Type B pancreatic cell (in vitro differentiated cells): ENCODE data around the gene DDX39B. TPM values are rescaled to one million over a fixed set of nuclear protein-coding genes. Genes with fewer than 3 reads are reported as not detected.

Experiments used
- DNase-seq: peaks from one replicate; pipeline ENCODE4 v3.0.0; 2021; ENCODE audit warnings: mixed read lengths; ENCODE audit not compliant: unreplicated experiment; ENCODE audit errors: extremely low spot score
- H3K27ac Mint-ChIP-seq: 2 replicates; pipeline ENCODE4 v1.8.0; 2021; ENCODE audit warnings: mild to moderate bottlenecking, mixed read lengths
- H3K27me3 Mint-ChIP-seq: 2 replicates; pipeline ENCODE4 v1.8.0; 2021; ENCODE audit warnings: mixed read lengths
- H3K36me3 Mint-ChIP-seq: 2 replicates; pipeline ENCODE4 v1.8.0; 2021; ENCODE audit warnings: mixed read lengths
- H3K4me1 Mint-ChIP-seq: one replicate; pipeline ENCODE4 v1.8.0; 2021; ENCODE audit warnings: mixed read lengths; ENCODE audit not compliant: unreplicated experiment
- H3K4me3 Mint-ChIP-seq: 2 replicates; pipeline ENCODE4 v1.8.0; 2021; ENCODE audit warnings: mild to moderate bottlenecking, mixed read lengths
- H3K9me3 Mint-ChIP-seq: 2 replicates; pipeline ENCODE4 v1.8.0; 2021; ENCODE audit warnings: mixed read lengths
- total RNA-seq: library from RNA; stranded (reverse); gene quantifications from 2 replicates; pipeline ENCODE4 v1.2.1, GENCODE V29; 2021; ENCODE audit warnings: low replicate concordance
- TF ChIP-seq, protein P1 (sequence below): fragments of 200-600 bp; sonication (generic); conservative IDR thresholded peaks from 2 replicates; pipeline ENCODE4 v1.5.0; 2021; ENCODE audit warnings: antibody characterized with exemption, mild to moderate bottlenecking

Gene DDX39B
- total RNA-seq, 1 donor from 2014 or later, result 636 TPM

- H3K27ac Mint-ChIP-seq, result no peak overlapping the region
- H3K36me3 Mint-ChIP-seq, result no peaks in the 10 kb centered on the region
- TF ChIP-seq, protein P1, sequence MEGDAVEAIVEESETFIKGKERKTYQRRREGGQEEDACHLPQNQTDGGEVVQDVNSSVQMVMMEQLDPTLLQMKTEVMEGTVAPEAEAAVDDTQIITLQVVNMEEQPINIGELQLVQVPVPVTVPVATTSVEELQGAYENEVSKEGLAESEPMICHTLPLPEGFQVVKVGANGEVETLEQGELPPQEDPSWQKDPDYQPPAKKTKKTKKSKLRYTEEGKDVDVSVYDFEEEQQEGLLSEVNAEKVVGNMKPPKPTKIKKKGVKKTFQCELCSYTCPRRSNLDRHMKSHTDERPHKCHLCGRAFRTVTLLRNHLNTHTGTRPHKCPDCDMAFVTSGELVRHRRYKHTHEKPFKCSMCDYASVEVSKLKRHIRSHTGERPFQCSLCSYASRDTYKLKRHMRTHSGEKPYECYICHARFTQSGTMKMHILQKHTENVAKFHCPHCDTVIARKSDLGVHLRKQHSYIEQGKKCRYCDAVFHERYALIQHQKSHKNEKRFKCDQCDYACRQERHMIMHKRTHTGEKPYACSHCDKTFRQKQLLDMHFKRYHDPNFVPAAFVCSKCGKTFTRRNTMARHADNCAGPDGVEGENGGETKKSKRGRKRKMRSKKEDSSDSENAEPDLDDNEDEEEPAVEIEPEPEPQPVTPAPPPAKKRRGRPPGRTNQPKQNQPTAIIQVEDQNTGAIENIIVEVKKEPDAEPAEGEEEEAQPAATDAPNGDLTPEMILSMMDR, result no peak
- no peaks in the 10 kb centered on the region for H3K4me1 Mint-ChIP-seq
- H3K4me3 Mint-ChIP-seq, result no peak overlapping the region
- no peaks in the 10 kb centered on the region for H3K9me3 Mint-ChIP-seq
- peaks cover 39% of the 10 kb centered on the region for H3K27me3 Mint-ChIP-seq
- DNase-seq, result no peak
Measured at GRCh38 chr6:31573239-31574105, 31.7 kb upstream of the DDX39B start.

GRCh38 chr6:31572041-31572911 lies 30.5 kb upstream of the DDX39B start, which contains the start of gene LTA:
Gene LTA, plus strand, starts transcription at chr6:31572289. Its CDS starts 454 bp downstream, at chr6:31572743.
- no peaks in the 10 kb centered on the region for H3K9me3 Mint-ChIP-seq

DNA sequence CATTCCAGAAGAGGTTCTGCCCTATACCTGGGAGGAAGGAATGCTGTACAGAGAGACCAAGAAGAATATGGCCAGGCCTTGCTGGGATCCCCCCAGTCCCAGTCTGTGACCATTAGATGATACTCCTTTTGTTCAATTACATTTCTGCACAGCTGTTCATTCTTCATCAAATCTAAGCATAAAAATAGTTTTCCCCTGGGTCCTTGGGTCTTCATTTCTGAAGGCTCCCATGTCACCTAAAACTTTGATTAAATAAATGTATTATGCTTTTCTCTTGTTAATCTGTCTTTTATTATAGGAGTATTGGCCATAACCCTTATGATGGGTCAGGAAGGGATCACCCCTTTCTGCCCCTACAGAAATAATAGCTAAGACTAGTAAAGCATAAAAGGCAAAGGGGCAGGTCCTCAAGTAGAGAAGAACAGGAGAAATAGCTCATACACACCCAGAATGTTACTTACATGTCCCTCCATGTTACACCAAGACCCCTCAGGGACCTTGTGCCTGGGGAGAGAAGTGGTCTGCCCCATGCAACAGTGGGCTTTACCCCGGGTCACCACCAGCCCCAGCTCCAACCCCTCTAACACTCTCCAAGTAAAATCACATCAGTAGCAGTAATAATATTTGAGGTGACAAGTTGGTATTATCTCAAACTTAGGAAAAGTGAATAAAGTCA lies 28.2 kb upstream of the DDX39B start:
- DNase-seq, result no peak
- Mint-ChIP-seq H3K27me3 (peaks cover 31% of the 10 kb centered on the region), H3K4me1 (peaks cover 5% of the 10 kb centered on the region), H3K4me3 (no peak overlapping the region), H3K36me3 (no peaks in the 10 kb centered on the region), H3K9me3 (no peaks in the 10 kb centered on the region), H3K27ac (no peak overlapping the region)
- TF ChIP-seq, protein P1, result no peak

More at GRCh38 chr6:31572041-31572911, 30.5 kb upstream of the DDX39B start, which contains the start of gene LTA:
- TF ChIP-seq, protein P1, result no peak
- peaks cover 5% of the 10 kb centered on the region for H3K4me1 Mint-ChIP-seq
- DNase-seq, result no peak
- H3K27me3 Mint-ChIP-seq, result peaks cover 46% of the 10 kb centered on the region
- H3K4me3 Mint-ChIP-seq, result no peak within 1 kb of the TSS
- no peak within 1 kb of the TSS for H3K27ac Mint-ChIP-seq
- no peaks in the 10 kb centered on the region for H3K36me3 Mint-ChIP-seq

DNA sequence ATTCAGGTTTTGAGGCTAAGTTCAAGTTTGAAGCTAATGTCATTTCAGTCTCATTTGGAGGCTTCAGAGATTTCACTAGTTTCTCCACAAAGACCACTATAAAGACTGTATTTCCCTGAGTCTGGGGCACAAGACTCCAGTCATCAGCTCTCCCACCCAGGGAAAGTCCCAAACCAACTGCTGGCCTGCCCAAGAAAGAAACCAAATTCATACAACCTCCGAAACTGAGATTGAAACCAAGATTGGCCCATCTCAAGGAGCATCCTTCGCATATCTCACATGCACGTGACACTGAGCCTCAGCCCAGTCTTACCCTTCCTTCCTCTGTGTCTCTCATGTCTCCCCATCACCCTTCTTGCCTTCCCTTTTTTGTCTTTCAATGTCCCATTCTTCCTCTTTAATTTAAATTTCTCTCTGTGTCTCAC lies 26.7 kb upstream of the DDX39B start:
- TF ChIP-seq, protein P1, result no peak
- H3K27me3 Mint-ChIP-seq, result peaks cover 34% of the 10 kb centered on the region
- no peaks in the 10 kb centered on the region for H3K36me3 Mint-ChIP-seq
- H3K4me3 Mint-ChIP-seq, result no peak overlapping the region
- peak overlapping the region; percentile 45 for H3K27ac Mint-ChIP-seq
- no peak for DNase-seq
- no peaks in the 10 kb centered on the region for H3K9me3 Mint-ChIP-seq
- H3K4me1 Mint-ChIP-seq, result peaks cover 5% of the 10 kb centered on the region
